Measurements from ENCODE around the gene LRRFIP1.
"Not testable (repeated sequence)": the region's sequence is repeated elsewhere in the genome, so short reads cannot be mapped to it uniquely, and the experiment has no call there.

The LRRFIP1 gene

DNA sequence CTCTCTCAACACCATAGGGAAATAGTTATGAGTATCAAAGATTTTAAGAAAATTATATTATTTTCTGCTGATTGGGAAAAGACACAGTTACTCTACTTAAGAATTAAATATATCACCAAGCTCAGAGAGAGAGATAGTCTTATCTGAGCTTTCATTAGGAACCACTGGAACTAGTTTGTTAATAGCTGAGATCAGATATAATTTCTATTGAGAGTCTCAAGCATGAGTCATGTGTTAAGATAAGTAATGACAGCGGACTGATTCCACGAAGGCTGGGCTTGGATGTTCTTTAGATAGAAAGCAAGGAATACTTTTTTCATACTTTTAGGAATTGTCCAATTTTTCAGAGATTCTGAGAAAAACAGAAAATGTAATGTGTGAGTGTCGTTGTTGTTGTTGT is 126.8 kb downstream of the LRRFIP1 start:
- no peak for DNase-seq

DNA sequence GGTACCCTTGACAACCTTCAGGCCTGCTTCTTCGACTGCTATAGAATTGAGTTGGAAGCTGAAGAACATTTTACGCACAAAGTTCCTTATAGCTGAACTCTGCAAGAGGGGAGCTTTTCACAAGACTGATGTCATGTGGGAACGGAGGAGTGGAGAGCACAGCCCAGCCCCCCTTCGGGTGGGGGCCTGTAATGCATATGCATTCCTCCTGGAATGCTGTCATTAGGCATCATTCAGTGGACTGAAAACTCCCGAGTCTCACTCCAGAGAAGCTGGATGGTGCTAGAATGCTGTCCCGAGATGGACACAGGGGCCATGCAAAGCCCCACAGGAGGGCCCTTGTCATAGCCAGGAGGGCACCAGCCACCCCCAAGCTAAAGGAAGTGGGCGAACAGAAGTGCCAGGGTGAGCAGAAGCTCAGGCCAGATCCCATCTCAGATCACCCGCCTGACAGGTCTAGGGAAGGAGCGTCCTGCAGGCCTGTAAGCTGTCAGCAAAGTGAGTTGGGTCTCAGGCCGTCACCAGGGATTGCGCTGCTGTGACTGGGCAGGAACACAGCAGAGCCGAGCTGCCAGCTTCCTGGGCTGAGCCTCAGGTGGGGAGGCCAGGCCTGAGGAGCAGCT is 127.3 kb downstream of the LRRFIP1 start:
- DNase-seq: no peak

DNA sequence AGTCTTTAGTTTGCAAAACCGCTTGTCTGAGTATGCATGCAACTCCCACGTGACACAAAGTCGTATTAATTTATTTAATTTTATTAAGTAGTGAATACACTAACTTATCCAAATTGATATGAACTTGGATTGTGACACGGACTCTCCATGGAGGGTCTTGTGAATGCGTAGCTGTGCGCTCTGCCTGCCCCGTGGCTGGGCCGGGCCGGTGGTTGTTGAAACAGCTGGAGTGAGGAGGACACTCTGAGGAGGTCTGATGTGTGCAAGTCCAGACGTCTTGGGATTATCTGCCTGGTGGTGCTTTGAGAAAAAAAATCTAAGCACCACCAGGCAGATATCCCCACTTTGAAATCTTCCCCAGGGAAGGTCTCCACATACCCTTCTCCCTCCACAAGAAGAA is 130.2 kb downstream of the LRRFIP1 start:
- no peak for DNase-seq

DNA sequence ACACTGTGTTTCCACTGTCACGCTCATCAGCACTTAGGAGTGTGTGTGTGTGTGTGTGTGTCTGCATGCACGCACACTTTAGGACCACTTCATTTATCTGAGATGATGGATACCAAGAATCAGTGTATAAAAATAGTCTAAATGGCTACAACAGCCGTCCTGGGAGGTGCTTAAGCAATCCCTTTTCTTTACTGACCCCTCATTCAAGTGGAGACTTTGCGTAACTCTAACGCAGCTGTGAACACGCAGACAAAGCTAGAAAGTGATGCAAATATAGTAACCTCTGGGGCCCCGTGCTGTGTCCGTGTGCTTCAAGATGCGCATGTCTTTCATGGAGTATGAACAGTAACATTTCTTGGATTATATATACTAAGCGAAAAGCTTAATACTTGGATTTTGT is 130.8 kb downstream of the LRRFIP1 start:
- no peak for DNase-seq

DNA sequence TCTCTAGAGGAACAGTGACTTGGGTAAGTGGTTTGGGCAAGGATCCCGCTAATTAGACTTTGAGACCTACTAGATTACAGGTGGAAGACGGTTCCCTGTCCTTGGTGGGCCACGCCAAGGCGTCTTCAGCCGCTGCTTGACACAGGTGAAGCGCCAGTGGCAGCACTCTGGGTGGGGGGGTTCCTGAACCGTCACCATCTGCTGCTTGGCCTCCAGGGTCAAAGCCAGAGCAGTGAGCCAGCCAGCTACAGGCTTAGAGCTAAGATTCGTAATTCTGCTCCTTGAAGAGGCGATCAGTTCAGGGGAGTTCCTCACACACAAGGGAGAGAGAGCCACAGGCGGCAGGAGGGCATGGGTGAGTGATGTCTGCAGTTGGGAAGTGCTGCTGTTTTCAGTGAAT is 131.8 kb downstream of the LRRFIP1 start:
- no peak for DNase-seq

DNA sequence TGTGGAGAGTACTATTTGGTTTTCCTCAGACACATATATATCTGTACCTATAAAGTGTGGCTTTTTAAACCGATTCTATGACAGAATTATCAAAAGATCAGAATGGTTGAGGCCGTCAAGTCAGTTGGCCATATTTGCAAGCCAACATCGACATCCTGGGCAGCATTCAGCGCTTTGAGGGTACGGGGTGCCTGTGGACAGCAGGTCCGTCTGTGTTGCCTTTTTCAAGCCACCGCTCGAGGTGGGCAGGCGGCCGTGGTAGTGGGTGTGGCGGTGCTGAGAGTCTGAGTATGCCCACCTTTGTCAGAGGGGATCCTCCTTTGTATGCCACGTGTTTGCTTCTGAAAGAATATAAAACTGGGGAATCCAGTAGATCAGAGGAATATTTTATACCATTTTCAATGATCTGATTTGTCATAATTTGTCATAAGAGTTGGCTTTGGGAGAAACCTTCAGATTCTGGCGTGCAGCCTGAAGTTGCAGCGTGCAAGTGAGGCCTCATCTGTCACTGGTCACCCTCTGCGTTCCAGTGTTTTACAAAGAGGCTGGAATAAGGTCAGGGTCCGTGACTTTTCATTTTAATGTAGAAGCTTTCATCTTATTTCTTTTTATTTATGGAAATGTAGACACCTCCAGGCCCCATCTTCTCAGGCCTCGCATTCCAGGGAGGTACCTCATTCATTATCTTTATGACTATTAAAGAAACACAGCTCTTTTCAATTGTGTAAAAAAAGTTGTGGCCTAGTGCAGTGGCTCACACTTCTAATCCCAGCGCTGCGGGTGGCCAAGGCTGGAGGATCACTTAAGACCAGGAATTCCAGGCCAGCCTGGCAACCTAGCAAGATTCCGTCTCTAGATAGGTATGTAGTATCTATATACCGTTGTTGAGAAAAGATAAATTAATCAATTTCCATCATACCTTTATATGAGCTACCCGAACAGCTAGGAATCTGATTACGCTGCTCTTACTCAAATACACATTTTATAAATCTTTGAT is 133.4 kb downstream of the LRRFIP1 start:
- no peak for DNase-seq

DNA sequence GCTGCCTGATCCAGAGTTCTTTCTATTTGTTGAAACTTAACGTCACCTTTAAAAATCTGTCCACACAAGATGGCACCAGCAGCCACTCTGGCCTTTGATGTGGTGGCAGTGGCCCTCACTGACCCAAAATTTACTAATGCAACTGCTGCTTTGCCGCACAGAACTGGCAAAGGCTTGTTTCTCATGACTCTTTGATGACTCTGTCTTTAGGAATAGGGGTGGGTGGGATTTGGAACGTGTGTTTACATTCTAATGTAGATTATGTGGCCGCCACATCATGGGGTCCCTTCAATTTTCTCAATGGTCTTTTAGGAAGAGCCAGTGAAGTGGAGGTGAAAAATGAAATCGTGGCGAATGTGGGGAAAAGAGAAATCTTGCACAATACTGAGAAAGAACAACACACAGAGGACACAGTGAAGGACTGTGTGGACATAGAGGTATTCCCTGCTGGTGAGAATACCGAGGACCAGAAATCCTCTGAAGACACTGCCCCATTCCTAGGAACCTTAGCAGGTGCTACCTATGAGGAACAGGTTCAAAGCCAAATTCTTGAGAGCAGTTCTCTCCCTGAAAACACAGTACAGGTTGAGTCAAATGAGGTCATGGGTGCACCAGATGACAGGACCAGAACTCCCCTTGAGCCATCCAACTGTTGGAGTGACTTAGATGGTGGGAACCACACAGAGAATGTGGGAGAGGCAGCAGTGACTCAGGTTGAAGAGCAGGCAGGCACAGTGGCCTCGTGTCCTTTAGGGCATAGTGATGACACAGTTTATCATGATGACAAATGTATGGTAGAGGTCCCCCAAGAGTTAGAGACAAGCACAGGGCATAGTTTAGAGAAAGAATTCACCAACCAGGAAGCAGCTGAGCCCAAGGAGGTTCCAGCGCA is 135.2 kb downstream of the LRRFIP1 start:
- DNase-seq: not testable (repeated sequence)

DNA sequence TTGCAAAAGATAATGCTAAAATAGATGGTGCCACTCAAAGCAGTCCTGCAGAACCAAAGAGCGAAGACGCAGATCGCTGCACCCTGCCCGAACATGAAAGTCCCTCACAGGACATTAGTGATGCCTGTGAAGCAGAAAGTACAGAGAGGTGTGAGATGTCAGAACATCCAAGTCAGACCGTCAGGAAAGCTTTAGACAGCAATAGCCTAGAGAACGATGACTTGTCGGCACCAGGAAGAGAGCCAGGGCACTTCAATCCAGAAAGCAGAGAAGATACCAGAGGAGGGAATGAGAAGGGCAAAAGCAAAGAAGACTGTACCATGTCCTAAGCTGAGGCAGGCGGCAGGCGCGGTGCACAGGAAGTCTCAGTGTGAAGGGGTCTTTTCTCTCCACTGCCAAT is 136.4 kb downstream of the LRRFIP1 start:
- DNase-seq: no peak

DNA sequence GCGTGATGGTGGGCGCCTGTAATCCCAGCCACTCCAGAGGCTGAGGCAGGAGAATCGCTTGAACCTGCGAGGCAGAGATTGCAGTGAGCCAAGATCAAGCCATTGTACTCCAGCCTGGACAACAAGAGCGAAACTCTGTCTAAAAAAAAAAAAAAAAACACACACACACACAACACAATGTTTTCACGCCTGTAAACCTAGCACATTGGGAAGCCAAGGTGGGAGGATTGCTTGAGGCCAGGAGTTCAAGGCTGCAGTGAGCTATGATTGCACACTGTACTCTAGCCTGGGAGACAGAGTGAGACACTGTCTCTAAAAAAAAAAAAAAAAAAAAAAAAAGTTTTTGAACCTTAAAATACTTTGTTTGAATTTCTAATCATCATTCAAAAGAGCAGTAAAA is 137.7 kb downstream of the LRRFIP1 start:
- DNase-seq: not testable (repeated sequence)

DNA sequence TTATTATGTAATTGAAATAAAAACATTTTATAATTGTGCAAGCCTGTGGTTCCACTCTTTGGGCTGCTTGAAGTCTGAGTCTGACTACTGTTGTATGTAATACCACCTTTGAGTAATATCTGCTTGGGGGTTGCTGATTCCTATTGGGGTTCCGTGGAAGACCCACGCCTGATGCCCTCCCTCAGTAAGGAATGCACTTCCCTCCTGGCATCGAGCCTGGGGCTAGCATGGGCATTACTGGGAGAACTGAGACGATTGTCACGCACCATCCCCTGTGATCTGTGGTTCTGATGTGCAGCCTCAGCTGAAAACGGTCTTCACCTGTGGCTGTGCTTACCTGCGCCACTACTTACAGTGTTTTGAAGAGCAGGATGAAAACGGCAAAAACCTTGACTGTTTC is 138.5 kb downstream of the LRRFIP1 start:
- DNase-seq: no peak

DNA sequence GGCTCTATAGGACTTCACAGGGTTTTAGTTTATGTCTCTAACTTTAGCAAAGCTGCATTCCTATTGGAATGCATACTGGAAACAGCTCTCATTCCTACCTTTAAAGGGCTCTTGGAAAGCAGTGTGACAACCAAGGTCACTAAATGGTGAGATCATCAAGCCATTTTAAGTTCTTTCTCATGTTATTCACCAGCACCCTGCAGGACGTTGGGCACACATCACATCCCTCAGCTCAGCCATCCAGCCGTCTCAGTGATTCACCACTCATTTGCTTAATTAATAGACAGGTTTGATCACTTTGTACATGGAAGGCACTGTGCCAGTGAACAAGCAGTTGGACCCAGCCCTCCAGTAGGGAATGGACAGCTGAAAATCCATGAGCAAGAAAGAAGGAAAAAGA is 139.0 kb downstream of the LRRFIP1 start:
- DNase-seq: no peak

DNA sequence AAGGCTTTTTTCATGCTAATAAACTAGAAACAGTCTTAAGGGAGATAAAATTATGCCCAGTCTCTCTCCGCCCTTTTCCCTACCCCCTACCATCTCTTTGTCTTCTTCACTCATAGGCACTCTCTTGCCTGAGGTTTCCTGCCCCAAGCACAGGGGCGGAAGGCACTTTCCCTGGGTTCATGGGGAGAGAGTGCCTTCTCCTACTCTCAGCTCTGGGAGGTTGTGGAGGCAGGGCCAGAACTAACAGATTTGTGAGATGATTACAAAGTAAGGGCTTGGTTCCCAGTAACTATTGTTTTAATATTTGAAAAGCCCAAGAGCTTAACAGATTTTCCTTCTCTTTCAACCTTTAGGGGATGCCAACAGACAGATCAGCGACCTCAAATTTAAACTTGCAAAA is 145.1 kb downstream of the LRRFIP1 start:
- DNase-seq: no peak

DNA sequence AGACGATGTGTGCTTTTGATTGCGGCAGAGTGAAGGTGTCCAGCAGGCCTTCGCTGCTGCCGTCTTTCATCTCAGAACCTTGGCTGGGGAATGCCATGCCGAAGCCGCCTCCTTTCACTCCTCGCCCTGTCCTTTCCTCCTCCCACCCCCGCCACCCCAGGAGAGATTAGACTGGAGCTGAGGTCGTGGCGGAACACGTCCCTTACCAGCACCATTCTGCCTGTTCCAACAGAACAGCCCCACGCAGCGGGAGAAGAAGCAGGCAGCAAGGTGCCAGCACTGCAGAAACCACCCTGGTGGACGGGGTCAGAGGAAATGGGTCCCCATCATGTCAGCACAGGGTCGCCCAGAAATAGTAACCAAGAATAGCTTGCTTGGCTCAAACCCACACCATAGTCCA is 146.4 kb downstream of the LRRFIP1 start:
- DNase-seq: no peak

DNA sequence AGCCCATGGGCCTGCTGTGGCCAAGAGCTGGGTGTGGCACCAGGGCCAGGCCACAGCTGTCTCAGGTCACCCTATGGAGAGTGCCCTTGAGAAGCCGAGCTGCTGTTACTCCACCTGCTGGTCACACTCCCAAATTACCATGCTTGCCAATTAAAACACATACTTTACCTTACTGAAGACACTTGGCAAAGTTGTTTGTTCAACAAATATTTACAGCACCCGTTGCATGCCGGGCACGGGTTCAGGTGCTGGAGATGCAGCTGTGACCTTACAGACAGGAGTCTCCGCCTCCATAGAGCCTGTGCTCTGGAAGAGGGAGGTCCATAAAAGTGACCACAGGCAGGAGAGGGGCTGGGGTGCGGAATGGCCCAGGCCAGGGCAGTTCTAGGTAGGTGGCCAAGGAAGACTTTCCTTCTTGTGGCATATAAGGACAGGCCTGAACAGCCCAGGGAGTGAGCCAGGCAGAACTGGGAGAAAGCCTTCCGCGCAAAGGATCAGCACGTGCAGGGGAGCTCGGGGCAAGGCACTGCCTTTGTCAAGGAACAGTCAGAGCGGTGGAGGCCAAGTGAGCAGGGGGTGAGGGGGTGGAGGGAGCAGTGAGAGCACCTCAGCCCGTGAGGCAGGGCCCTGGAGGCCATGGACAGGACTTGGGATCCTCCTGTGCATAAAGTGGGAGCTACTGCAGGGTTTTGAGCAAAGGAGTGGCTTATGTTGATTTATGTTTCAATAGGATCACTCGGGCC is 147.6 kb downstream of the LRRFIP1 start:
- DNase-seq: peak; percentile 13 to 42

DNA sequence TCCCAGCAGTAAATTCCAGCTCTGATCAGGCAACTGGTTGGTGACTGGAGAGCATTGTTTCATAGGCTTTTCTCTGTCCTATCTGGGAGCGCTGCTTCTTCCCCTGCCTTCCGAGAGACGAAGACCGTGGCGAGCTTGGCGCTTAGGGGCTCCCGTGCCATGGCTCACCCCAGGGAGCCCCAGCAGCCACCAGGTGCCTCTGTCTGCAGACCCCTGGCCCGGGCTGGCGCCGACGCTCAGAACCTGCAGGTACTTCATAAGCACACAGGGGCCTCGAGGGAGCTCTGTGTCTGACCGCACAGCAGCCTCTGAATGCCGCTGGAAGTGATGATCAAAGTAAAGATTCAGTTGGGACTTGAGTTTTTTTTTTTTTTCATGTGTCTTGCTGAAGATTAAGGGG is 152.1 kb downstream of the LRRFIP1 start:
- DNase-seq: no peak

DNA sequence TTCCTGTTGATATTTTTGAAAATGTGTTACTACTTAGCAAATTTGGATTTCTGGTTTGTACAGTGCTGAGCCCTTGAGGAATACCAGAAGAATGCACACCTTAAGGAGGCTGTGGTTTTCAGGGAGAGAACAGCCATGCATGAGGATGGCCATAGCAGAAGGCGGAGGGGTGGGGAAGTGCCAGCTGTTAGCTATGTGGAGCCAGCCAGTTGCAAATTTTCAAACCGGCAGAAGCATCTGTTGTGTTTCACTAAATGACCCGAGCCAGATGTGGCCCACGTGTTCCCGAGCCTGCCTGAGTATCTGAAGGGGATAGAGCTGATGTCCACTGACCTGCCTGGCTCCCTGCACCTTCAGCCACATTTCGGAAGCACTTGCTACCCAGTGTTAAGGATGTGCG is 154.8 kb downstream of the LRRFIP1 start:
- no peak for DNase-seq

DNA sequence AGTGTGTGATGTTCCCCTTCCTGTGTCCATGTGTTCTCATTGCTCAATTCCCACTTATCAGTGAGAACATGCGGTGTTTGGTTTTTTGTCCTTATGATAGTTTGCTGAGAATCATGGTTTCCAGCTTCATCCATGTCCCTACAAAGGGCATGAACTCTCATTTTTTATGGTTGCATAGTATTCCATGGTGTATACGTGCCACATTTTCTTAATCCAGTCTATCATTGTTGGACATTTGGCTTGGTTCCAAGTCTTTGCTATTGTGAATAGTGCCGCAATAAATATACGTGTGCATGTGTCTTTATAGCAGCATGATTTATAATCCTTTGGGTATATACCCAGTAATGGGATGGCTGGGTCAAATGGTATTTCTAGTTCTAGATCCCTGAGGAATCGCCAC is 156.3 kb downstream of the LRRFIP1 start:
- not testable (repeated sequence) for DNase-seq

DNA sequence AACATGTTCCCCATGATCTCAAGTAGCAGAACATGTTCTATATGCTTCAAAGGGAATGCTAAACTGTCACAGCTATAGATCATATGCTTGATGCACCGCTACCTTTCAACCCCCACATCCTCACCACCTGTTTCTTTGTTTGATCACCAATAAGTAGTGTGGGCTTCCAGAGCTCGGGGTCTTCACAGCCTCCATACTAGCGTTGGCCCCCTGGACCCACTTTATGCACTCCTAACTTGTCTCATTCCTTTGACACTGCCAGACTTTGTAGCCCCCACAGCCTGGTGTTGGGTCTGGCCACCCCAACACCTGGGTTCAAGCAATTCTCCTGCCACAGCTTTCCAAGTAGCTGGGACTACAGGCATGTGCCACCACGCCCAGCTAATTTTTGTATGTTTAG is 159.5 kb downstream of the LRRFIP1 start:
- no peak for DNase-seq

DNA sequence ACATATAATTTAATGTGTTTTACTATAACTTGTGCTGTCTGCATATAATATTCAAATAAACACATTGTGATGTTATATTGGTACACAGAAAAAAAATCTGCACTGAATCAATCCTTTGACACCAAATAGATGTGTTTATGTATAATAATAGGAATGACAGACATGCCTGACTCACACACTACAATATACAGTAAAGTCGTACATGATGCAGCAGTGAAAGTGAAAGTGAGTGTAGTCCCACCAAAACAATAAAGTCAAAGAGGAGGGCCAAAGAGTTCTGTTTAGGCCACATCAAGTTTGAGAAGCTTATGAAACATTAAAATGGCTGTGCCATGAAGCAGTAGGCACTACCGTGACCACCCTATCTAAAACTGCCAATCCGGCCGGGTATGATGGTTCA is 163.0 kb downstream of the LRRFIP1 start:
- no peak for DNase-seq

DNA sequence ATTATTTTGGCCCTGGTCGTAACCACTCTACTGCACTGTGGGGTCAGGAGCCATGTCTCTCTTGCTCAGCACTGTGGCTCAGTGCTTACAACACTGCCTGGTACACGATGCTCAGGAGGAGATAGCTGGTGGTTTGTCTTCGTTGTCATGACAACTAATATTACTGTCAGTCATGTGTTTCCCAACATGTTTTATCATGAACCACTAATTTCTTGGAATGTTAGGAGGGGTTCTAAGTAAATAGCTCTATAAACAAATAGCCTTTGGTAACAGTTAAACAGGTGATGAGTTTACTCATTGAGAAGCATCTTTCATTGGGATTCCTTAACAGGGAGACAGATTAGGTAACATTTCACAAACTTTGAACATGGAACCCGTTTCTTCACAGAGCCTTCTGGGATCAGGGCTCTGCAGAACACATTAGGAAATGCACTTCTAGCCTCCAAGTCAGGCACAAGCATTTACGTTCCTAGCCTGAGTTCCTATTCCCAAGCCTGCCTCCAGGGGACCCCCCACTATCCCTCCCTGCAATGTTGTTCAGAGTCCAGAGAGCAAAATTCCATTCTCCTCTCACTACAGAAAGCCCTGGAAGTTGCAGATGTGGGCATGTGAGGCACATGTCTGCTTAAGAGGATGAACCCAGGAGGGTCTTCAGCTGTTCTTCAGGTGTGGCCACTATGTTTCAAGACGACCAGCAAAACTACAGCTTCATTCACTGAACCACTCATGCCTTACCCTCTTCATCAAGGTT is 164.8 kb downstream of the LRRFIP1 start:
- DNase-seq: no peak

DNA sequence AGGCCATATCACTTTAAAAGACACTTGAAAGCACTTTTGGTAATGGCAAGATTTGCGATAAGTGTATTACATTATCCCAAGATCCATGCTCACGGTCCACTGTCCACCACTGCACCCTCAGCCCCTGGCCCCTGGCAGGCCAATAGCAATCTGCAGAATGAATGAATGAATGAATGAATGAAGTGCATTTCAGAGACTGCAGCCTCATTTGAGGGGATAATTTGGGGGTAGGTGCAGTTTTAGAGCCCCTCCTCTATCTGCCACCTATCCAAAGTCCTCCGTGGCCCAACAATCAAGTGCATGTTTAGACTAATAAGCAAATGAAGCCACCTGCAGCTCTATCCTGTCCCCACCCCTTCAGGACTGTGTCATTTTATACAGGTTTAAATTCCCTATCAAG is 169.9 kb downstream of the LRRFIP1 start:
- no peak for DNase-seq

All from NCI-H446 (cell line).